ENCODE data around the gene PYHIN1. TPM values are rescaled to one million over a fixed set of nuclear protein-coding genes. Genes with fewer than 3 reads are reported as not detected.
"Not testable (repeated sequence)": the region's sequence is repeated elsewhere in the genome, so short reads cannot be mapped to it uniquely, and the experiment has no call there.

The PYHIN1 gene
- total RNA-seq, 2 experiments from 2014 or later: 18.8 to 25.2 TPM

GRCh38 chr1:159009287-159009686, 77.9 kb downstream of the PYHIN1 start:
- H3K4me3 Mint-ChIP-seq: peak overlapping the region; percentile 99
- DNase-seq: peak; percentile 15
- H3K4me1 Mint-ChIP-seq: peaks cover 49% of the 10 kb centered on the region
- POLR2A ChIA-PET: interaction anchor here (0.6 to 3.0 kb wide), 2 partner anchors 15 to 67 kb away, joined by 6 to 35 read pairs; partner anchors contain the start of gene AIM2
- H3K9me3 Mint-ChIP-seq: no peaks in the 10 kb centered on the region
- peaks cover 44% of the 10 kb centered on the region for H3K36me3 Mint-ChIP-seq (ENCODE audit: low read depth)
- no peaks in the 10 kb centered on the region for H3K27me3 Mint-ChIP-seq
- peak overlapping the region; percentile 100 for H3K27ac Mint-ChIP-seq
- CTCF ChIA-PET: interaction anchor here (1.4 to 2.0 kb wide), 2 partner anchors 11 to 63 kb away, joined by 5 to 8 read pairs; no protein-coding TSS in a partner anchor

DNA sequence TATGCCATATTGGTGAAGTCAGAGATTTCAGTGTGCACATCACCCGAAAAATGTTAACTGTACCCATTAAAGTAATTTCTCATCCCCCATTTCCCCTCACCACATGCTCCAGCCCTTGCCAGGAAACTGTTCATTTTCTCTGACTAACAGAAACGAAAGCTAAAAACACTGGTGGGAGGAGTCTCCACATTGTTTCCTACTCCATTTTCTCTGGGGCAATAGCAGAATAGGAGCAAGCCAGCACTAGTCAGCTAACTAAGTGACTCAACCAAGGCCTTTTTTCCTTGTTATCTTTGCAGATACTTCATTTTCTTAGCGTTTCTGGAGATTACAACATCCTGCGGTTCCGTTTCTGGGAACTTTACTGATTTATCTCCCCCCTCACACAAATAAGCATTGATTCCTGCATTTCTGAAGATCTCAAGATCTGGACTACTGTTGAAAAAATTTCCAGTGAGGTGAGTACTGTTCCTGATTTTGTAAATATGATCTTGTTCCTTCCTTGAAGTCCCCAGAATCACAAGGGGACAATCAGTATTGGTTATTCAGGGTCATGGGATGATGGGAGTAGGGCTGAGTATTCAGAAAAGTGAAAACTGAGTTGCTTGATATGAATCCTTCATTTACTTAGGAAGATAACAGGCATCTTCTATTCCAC, 78.5 kb downstream of the PYHIN1 start, which contains the start of gene IFI16:
TSS of gene IFI16 (plus strand) at position 204 of the 658 bp plus-strand sequence. CDS start 4,774 bp downstream, outside the sequence.
- Mint-ChIP-seq H3K9me3 (no peaks in the 10 kb centered on the region), H3K27ac (peak within 1 kb of the TSS; percentile 100), H3K36me3 (ENCODE audit: low read depth) (peaks cover 50% of the 10 kb centered on the region), H3K4me3 (peak within 1 kb of the TSS; percentile 99), H3K4me1 (peaks cover 54% of the 10 kb centered on the region), H3K27me3 (no peaks in the 10 kb centered on the region)
- ChIA-PET POLR2A (interaction anchor here (0.6 to 3.0 kb wide), 2 partner anchors 66 to 123 kb away, joined by 3 to 35 read pairs; partner anchors contain the start of gene AIM2), CTCF (interaction anchor here (0.6 to 1.5 kb wide), 5 partner anchors 19 to 182 kb away, joined by 3 to 5 read pairs (median 4); no protein-coding TSS in a partner anchor)
- peak; percentile 84 for DNase-seq

DNA sequence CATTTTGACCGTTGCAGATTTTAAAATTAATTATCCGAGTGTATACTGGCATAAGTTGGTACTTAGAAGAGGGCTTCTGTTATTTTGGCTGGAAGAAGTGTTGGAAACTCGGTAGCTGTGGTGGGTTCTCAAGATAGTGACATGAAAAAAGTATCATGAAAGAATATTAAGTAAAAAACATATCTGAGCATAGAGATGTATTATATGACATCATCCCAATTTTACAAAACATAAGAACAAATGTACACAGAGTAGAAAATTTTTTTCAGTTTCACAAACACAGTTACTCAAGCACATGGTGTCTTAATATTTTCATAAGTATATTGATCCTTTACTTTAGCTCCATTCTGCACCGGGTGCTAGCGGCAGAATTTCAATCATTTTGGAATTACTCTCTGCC, 79.0 kb downstream of the PYHIN1 start:
- ChIA-PET CTCF (interaction anchor here (0.6 to 1.5 kb wide), 4 partner anchors 19 to 182 kb away, joined by 3 to 4 read pairs (median 4); no protein-coding TSS in a partner anchor), POLR2A (interaction anchor here (0.6 to 3.0 kb wide), 2 partner anchors 66 to 122 kb away, joined by 3 to 35 read pairs; partner anchors contain the start of gene AIM2)
- Mint-ChIP-seq H3K4me1 (peaks cover 57% of the 10 kb centered on the region), H3K27ac (peak overlapping the region; percentile 100), H3K27me3 (no peaks in the 10 kb centered on the region), H3K4me3 (peak overlapping the region; percentile 99), H3K9me3 (no peaks in the 10 kb centered on the region), H3K36me3 (ENCODE audit: low read depth) (peaks cover 54% of the 10 kb centered on the region)
- DNase-seq: no peak

DNA sequence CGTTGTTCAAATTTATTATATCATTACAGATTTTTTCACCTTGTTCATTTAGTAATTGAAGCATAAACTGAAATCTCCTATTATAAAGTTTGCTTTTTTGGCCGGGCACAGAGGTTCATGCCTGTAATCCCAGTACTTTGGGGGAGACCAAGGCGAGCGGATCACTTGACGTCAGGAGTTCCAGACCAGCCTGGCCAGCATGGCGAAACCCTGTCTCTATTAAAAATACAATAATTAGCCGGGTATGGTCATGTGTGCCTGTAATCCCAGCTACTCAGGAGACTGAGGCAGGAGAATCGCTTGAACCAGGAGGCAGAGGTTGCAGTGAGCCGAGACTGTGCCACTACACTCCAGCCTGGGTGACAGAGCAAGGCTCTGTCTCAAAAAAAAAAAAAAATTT, 79.6 kb downstream of the PYHIN1 start:
- peaks cover 61% of the 10 kb centered on the region for H3K36me3 Mint-ChIP-seq (ENCODE audit: low read depth)
- H3K27ac Mint-ChIP-seq: peak overlapping the region; percentile 100
- H3K4me1 Mint-ChIP-seq: peaks cover 56% of the 10 kb centered on the region
- peak overlapping the region; percentile 99 for H3K4me3 Mint-ChIP-seq
- ChIA-PET POLR2A (interaction anchor here (3.0 kb wide), 1 partner anchor 65 kb away, joined by 35 read pairs; the partner anchor contains the start of gene AIM2), CTCF (interaction anchor here (1.5 kb wide), 1 partner anchor 62 kb away, joined by 3 read pairs; no protein-coding TSS in a partner anchor)
- H3K9me3 Mint-ChIP-seq, H3K27me3 Mint-ChIP-seq: not testable (repeated sequence)
- peak; percentile 22 for DNase-seq

DNA sequence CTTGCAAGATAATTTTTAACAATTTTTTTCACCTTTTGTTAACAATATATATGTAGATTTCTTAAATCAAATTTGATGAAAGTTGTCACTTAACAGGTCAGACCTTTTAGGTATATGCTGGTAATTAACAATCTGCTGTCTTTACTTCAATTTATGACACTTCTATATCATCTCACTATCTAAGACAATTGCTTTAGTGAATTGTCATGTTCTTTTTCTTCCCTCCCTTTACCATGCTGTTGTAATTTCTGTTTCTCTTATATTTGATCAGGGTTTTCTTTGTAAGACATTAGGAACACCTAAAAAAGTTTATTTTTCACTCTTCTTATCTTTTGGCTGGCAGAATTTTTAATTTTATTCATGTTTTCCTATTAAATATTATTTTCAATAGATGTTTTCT, 80.4 kb downstream of the PYHIN1 start:
- CTCF ChIA-PET: no interaction called here
- Mint-ChIP-seq H3K36me3 (ENCODE audit: low read depth) (peaks cover 66% of the 10 kb centered on the region), H3K4me1 (peaks cover 56% of the 10 kb centered on the region)

DNA sequence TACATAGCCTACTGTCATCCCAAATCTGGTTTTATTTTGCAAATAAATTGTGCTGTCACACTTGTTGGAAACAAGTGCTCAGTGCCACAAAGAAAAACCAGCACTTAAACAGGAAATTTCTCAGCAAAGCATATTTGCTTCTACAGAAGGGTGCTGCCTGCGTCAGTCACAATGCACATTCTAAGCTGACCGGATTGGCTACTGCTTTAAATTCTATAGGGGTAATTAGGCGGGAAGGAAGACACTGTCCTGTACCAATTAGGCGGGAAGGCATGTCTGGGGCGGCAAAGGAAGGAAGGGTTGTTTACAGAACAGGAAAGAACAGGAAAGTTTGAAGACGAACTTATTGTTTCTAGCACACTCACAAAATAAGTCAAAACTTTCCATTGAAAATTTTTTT, 81.1 kb downstream of the PYHIN1 start:
- Mint-ChIP-seq H3K9me3 (no peaks in the 10 kb centered on the region), H3K27me3 (no peaks in the 10 kb centered on the region), H3K27ac (peak overlapping the region; percentile 95), H3K4me3 (peak overlapping the region; percentile 86), H3K4me1 (peaks cover 53% of the 10 kb centered on the region), H3K36me3 (ENCODE audit: low read depth) (peaks cover 71% of the 10 kb centered on the region)
- ChIA-PET CTCF (interaction anchor here (1.4 kb wide), 1 partner anchor 64 kb away, joined by 7 read pairs; the partner anchor contains the start of gene AIM2), POLR2A (interaction anchor here (0.9 to 1.9 kb wide), 2 partner anchors 56 to 64 kb away, joined by 5 to 17 read pairs; partner anchors contain the start of gene AIM2)
- DNase-seq: peak; percentile 79

More for the DNA sequence above, 80.4 kb downstream of the PYHIN1 start:
- no peaks in the 10 kb centered on the region for H3K9me3 Mint-ChIP-seq
- no peaks in the 10 kb centered on the region for H3K27me3 Mint-ChIP-seq
- no peak for DNase-seq
- H3K27ac Mint-ChIP-seq: peak overlapping the region; percentile 95
- peak overlapping the region; percentile 86 for H3K4me3 Mint-ChIP-seq
- POLR2A ChIA-PET: no interaction called here

DNA sequence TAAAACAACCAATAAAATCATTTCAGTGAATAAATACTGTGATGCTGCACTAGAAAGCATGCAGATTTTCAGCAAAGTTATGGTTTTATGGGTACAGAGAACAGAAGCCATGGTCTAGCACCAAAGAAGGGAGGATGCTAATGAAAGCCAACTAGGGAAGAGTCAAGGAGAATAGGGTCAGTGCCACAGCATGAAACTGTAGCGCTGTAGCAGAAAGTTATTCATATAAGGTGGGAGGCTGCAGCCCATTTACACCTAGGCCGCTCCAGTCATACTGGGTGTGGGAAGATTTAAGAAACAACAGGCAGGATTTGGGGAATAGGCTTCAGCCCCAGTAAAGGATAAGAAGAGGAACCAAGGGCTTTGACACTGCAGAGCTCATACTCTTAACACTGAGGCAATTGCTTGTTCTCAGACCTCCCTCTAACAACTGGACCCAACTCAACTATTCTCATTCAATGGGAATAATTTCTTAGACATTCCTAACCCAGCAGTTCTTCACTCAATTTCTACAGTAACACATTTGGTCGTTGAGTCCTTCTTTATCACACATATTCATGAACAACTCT, 82.7 kb downstream of the PYHIN1 start:
- Mint-ChIP-seq H3K4me1 (peaks cover 52% of the 10 kb centered on the region), H3K27me3 (no peaks in the 10 kb centered on the region), H3K27ac (peak overlapping the region; percentile 95), H3K9me3 (no peaks in the 10 kb centered on the region), H3K4me3 (peak overlapping the region; percentile 86), H3K36me3 (ENCODE audit: low read depth) (peaks cover 83% of the 10 kb centered on the region)
- no peak for DNase-seq
- ChIA-PET CTCF (interaction anchor here (0.5 to 1.1 kb wide), 4 partner anchors 10 to 224 kb away, joined by 3 read pairs; no protein-coding TSS in a partner anchor), POLR2A (interaction anchor here (1.9 kb wide), 1 partner anchor 62 kb away, joined by 17 read pairs; the partner anchor contains the start of gene AIM2)

DNA sequence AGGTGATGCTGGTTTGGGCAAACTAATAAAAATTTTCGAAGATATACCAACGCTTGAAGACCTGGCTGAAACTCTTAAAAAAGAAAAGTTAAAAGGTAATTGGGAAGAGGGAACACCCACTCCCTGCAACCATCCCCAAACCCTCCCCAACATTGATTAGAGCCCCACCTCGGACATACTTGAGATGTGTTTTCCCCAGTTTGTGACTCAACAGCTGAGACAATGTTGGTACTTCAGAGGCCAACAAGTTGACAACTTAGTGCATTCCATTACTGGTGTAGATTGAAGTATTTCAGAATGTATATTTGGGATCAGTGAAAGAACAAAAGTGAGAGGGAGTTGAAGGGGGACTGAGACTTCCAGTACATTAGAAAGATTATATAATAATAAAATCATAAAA, 83.5 kb downstream of the PYHIN1 start:
- H3K9me3 Mint-ChIP-seq: no peaks in the 10 kb centered on the region
- POLR2A ChIA-PET: no interaction called here
- H3K36me3 Mint-ChIP-seq (ENCODE audit: low read depth): peaks cover 88% of the 10 kb centered on the region
- no peaks in the 10 kb centered on the region for H3K27me3 Mint-ChIP-seq
- peak overlapping the region; percentile 86 for H3K4me3 Mint-ChIP-seq
- no peak for DNase-seq
- H3K4me1 Mint-ChIP-seq: peaks cover 56% of the 10 kb centered on the region
- CTCF ChIA-PET: interaction anchor here (0.6 kb wide), 1 partner anchor 225 kb away, joined by 3 read pairs; no protein-coding TSS in a partner anchor
- H3K27ac Mint-ChIP-seq: peak overlapping the region; percentile 95

DNA sequence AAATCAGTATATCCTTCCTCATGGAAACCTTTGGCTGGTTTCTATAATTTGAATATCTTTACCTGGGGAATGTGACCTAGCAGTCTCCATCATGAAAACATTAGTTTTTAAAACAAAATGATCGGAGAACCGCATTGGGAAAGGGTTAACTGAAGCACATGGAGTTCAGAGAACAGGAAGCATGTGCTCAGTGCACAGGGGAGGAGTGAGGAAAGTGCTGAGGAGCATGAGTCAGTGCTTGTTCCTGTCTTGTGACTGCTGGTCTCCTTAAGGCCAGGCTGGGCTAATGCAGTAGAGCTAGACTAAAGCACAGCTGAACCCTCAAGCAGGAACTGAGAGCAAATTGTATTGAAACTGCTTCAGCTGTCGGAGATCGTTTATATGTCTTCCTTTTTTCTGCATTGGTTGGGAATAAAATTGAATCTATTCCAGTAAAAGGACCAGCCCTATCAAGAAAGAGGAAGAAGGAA, 84.1 kb downstream of the PYHIN1 start:
- ChIA-PET POLR2A (no interaction called here), CTCF (interaction anchor here (0.5 to 1.2 kb wide), 2 partner anchors 21 to 226 kb away, joined by 3 read pairs; no protein-coding TSS in a partner anchor)
- Mint-ChIP-seq H3K4me1 (peaks cover 62% of the 10 kb centered on the region), H3K27me3 (no peaks in the 10 kb centered on the region), H3K4me3 (peak overlapping the region; percentile 75), H3K27ac (peak overlapping the region; percentile 90), H3K9me3 (no peaks in the 10 kb centered on the region), H3K36me3 (ENCODE audit: low read depth) (peaks cover 88% of the 10 kb centered on the region)
- DNase-seq: peak; percentile 77

DNA sequence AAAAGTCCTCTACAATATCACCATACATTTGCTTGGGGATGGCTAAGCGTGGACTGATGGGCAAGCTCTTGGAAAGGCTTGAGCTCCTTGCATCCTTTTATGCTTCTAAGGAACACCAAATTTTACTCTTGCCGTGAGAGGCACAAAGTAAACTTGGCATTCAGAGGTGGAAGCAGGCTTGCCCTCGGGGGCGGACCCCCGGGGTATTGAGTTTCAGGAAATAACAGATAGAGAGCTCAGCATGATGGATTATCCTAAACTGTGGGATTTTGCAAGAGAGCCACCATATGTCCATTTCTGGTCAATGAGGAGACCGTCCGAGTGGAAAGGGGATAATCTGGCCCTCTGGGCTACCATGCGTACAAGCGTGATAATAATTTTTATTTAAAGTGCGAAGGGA, 92.4 kb downstream of the PYHIN1 start:
- Mint-ChIP-seq H3K36me3 (ENCODE audit: low read depth) (peaks cover 87% of the 10 kb centered on the region), H3K27ac (no peak overlapping the region), H3K9me3 (no peaks in the 10 kb centered on the region), H3K4me3 (no peak overlapping the region), H3K27me3 (no peaks in the 10 kb centered on the region), H3K4me1 (peaks cover 82% of the 10 kb centered on the region)
- POLR2A ChIA-PET: no interaction called here
- DNase-seq: no peak
- CTCF ChIA-PET: interaction anchor here (0.7 kb wide), 1 partner anchor 10 kb away, joined by 3 read pairs; no protein-coding TSS in a partner anchor

DNA sequence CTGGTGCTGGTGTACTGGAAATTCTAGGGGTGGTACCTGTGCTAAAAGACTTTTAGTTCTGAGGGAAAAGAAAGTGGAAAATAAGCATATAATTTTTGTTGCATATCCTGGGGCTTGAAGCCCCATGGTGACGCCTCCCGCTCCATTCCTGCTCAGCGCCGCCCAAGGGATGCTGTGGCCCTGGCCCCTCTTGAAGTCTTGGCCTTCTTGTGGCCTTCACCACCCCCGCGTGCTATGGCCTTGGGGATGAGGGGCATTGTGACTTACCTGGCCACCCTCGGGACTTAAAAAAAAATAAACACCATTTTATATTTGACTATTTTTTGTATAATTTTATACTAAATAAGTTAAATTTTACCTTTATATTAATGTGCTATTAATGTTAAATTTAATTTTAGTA, 93.7 kb downstream of the PYHIN1 start:
- no peaks in the 10 kb centered on the region for H3K27me3 Mint-ChIP-seq
- H3K27ac Mint-ChIP-seq: no peak overlapping the region
- DNase-seq: no peak
- peaks cover 88% of the 10 kb centered on the region for H3K36me3 Mint-ChIP-seq (ENCODE audit: low read depth)
- POLR2A ChIA-PET: no interaction called here
- H3K4me3 Mint-ChIP-seq: no peak overlapping the region
- CTCF ChIA-PET: interaction anchor here (1.0 kb wide), 1 partner anchor 13 kb away, joined by 3 read pairs; no protein-coding TSS in a partner anchor
- H3K9me3 Mint-ChIP-seq: no peaks in the 10 kb centered on the region
- peaks cover 81% of the 10 kb centered on the region for H3K4me1 Mint-ChIP-seq
